HepG2 (cell line): ENCODE measurements around the gene DAB2. TPM values are rescaled to one million over a fixed set of nuclear protein-coding genes. Genes with fewer than 3 reads are reported as not detected.

ENCODE experiments used
- CENPT ChIP-seq: sonication (generic); formaldehyde crosslinking; IDR thresholded peaks from 2 replicates; pipeline ENCODE4 v1.8.0; 2022; ENCODE audit warnings: low read depth, mild to moderate bottlenecking, moderate library complexity, missing genetic modification reagents
- ERF ChIP-seq: IDR thresholded peaks from 2 replicates; pipeline ENCODE4 v1.6.1; 2018; ENCODE audit warnings: missing biosample characterization, missing genetic modification reagents
- HNF4A ChIP-seq: sonication (generic); formaldehyde crosslinking; IDR thresholded peaks from 2 replicates; pipeline ENCODE4 v1.4.0; 2020; ENCODE audit warnings: missing genetic modification reagents
- MTA3 ChIP-seq: sonication (generic); formaldehyde crosslinking; IDR thresholded peaks from 2 replicates; pipeline ENCODE4 v1.4.0; 2020; ENCODE audit warnings: missing genetic modification reagents
- MTF2 ChIP-seq: sonication (generic); formaldehyde crosslinking; IDR thresholded peaks from 2 replicates; pipeline ENCODE4 v1.5.0; 2020; ENCODE audit warnings: missing genetic modification reagents, borderline replicate concordance
- NKX3-1 ChIP-seq: sonication (generic); formaldehyde crosslinking; IDR thresholded peaks from 2 replicates; pipeline ENCODE4 v1.5.0; 2020; ENCODE audit warnings: missing genetic modification reagents
- NR2F2 ChIP-seq: IDR thresholded peaks from 2 replicates; pipeline ENCODE4 v1.6.1; 2012; ENCODE audit warnings: low read depth, inconsistent platforms, borderline replicate concordance
- SYNCRIP ChIP-seq: fragments of 200-400 bp; formaldehyde crosslinking; IDR thresholded peaks from 2 replicates; pipeline ENCODE4 v1.6.1; 2018; ENCODE audit warnings: mild to moderate bottlenecking, low read depth, low read length; ENCODE audit not compliant: insufficient read depth
- ZFX ChIP-seq: sonication (generic); formaldehyde crosslinking; IDR thresholded peaks from 2 replicates; pipeline ENCODE4 v1.4.0; 2020; ENCODE audit warnings: mild to moderate bottlenecking, low read depth, missing genetic modification reagents, moderate library complexity
- ZNF274 ChIP-seq: sonication (generic); formaldehyde crosslinking; IDR thresholded peaks from 2 replicates; pipeline ENCODE4 v1.5.1; 2020; ENCODE audit warnings: mild to moderate bottlenecking, missing genetic modification reagents
- ZNF331 ChIP-seq: sonication (generic); formaldehyde crosslinking; IDR thresholded peaks from 2 replicates; pipeline ENCODE4 v1.4.0; 2020; ENCODE audit warnings: missing genetic modification reagents
- ZNF598 ChIP-seq: sonication (generic); formaldehyde crosslinking; IDR thresholded peaks from 2 replicates; pipeline ENCODE4 v1.5.1; 2020; ENCODE audit warnings: mild to moderate bottlenecking, missing genetic modification reagents, borderline replicate concordance
- ZNF75D ChIP-seq: sonication (generic); formaldehyde crosslinking; IDR thresholded peaks from 2 replicates; pipeline ENCODE4 v1.8.1; 2023; ENCODE audit warnings: missing genetic modification reagents, mild to moderate bottlenecking, borderline replicate concordance
- polyA plus RNA-seq, 8 experiments: library from polyadenylated mRNA; depleted of rRNA in 3 of 8; stranded (reverse) in 7 of 8; unstranded in 1 of 8; fragments of >200 nt; fragmentation: Illumina TruSeq in 4 of 8; extraction: Trizol in 4 of 8; gene quantifications; 2 replicates each; pipeline versions ENCODE4 v1.2.1 to v1.2.3, GENCODE V29; 2011 to 2016; ENCODE audit warnings: low read depth in 4 of 8, missing spikeins in 1 of 8, mixed read lengths in 1 of 8; ENCODE audit not compliant: insufficient read depth in 1 of 8
- total RNA-seq, 5 experiments: library from RNA; depleted of rRNA; stranded (reverse); fragments of >200 nt; fragmentation: Illumina TruSeq; extraction: Trizol; gene quantifications; 2 replicates each; pipeline ENCODE4 v1.2.3, GENCODE V29; 2016; ENCODE audit warnings: low read depth in 1 of 5
- TF ChIP-seq, protein P1 (sequence below): sonication (generic); formaldehyde crosslinking; IDR thresholded peaks from 2 replicates; pipeline ENCODE4 v1.5.1; 2020; ENCODE audit warnings: mild to moderate bottlenecking, moderate library complexity, missing genetic modification reagents
- TF ChIP-seq, protein P2 (sequence below): sonication (generic); formaldehyde crosslinking; IDR thresholded peaks from 2 replicates; pipeline ENCODE4 v1.8.0; 2022; ENCODE audit warnings: missing genetic modification reagents, low read depth, mild to moderate bottlenecking, borderline replicate concordance
- TF ChIP-seq, protein P3 (sequence below): sonication (generic); formaldehyde crosslinking; IDR thresholded peaks from 2 replicates; pipeline ENCODE4 v1.5.1; 2020; ENCODE audit warnings: missing genetic modification reagents, mild to moderate bottlenecking, borderline replicate concordance
- TF ChIP-seq, protein P4 (sequence below): sonication (generic); formaldehyde crosslinking; IDR thresholded peaks from 2 replicates; pipeline ENCODE4 v1.4.0; 2020; ENCODE audit warnings: missing genetic modification reagents, mild to moderate bottlenecking, borderline replicate concordance
- TF ChIP-seq, protein P5 (sequence below): IDR thresholded peaks from 2 replicates; pipeline ENCODE4 v1.6.1; 2016; ENCODE audit warnings: missing compliant biosample characterization, missing genetic modification reagents, borderline replicate concordance
- TF ChIP-seq, protein P6 (sequence below): sonication (generic); formaldehyde crosslinking; IDR thresholded peaks from 2 replicates; pipeline ENCODE4 v1.4.0; 2020; ENCODE audit warnings: missing genetic modification reagents

DAB2 gene
- total and polyA plus RNA-seq, 2 of the 13 experiments (the other 11 are each of a cell fraction or from before 2014, with no cell fraction given): 6.4 to 6.5 TPM

DNA sequence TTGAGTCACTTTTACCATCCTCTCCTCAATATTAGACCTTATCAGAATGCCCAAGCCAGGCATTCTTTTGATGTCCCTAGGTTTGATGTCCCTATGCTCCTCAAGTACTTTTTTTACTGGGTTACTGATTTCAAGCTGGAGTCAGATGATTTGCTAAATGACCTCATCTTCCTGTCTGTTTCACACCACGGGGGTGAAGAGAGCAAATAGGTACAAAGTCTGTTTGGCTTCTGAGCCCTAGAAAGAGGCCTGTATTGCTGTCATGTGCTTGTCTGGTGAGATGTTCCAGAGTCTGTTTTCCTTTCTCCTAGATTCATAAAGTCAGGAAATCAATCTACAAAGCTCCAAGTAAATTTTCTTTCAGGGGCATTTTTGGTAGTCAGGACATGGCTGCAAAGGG lies 12.7 kb upstream of the DAB2 start (continued):
- TF ChIP-seq, protein P1, sequence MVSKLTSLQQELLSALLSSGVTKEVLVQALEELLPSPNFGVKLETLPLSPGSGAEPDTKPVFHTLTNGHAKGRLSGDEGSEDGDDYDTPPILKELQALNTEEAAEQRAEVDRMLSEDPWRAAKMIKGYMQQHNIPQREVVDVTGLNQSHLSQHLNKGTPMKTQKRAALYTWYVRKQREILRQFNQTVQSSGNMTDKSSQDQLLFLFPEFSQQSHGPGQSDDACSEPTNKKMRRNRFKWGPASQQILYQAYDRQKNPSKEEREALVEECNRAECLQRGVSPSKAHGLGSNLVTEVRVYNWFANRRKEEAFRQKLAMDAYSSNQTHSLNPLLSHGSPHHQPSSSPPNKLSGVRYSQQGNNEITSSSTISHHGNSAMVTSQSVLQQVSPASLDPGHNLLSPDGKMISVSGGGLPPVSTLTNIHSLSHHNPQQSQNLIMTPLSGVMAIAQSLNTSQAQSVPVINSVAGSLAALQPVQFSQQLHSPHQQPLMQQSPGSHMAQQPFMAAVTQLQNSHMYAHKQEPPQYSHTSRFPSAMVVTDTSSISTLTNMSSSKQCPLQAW (CRISPR knock-in tag): peak; percentile 80
- TF ChIP-seq ZNF274 (CRISPR knock-in tag) (no peak), MTA3 (CRISPR knock-in tag) (no peak), HNF4A (CRISPR knock-in tag) (peak; percentile 93), ZFX (CRISPR knock-in tag) (0 out of 2 replicates have a peak, but pooled peaks have one; percentile 26), SYNCRIP (no peak), NKX3-1 (CRISPR knock-in tag) (0 out of 2 replicates have a peak, but pooled peaks have one; percentile 54), MTF2 (CRISPR knock-in tag) (no peak), ZNF331 (CRISPR knock-in tag) (peak; percentile 44; the same call in 1 of the 2 replicates), ERF (peak; percentile 25; the same call in 1 of the 2 replicates), NR2F2 (peak; percentile 69), CENPT (CRISPR knock-in tag) (no peak), ZNF598 (CRISPR knock-in tag) (no peak), ZNF75D (CRISPR knock-in tag) (no peak)
- TF ChIP-seq, protein P2, sequence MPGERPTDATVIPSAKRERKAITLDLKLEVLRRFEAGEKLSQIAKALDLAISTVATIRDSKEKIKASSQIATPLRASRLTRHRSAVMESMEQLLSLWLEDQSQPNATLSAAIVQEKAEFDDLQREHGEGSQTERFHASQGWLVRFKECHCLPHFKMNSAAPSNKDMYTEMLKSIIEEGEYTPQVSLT: no peak
- TF ChIP-seq, protein P3, sequence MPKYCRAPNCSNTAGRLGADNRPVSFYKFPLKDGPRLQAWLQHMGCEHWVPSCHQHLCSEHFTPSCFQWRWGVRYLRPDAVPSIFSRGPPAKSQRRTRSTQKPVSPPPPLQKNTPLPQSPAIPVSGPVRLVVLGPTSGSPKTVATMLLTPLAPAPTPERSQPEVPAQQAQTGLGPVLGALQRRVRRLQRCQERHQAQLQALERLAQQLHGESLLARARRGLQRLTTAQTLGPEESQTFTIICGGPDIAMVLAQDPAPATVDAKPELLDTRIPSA (CRISPR knock-in tag): no peak
- TF ChIP-seq, protein P4, sequence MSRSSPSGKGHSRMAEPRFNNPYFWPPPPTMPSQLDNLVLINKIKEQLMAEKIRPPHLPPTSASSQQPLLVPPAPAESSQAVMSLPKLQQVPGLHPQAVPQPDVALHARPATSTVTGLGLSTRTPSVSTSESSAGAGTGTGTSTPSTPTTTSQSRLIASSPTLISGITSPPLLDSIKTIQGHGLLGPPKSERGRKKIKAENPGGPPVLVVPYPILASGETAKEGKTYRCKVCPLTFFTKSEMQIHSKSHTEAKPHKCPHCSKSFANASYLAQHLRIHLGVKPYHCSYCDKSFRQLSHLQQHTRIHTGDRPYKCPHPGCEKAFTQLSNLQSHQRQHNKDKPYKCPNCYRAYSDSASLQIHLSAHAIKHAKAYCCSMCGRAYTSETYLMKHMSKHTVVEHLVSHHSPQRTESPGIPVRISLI: peak; percentile 46; the same call in 1 of the 2 replicates
- TF ChIP-seq, protein P5, sequence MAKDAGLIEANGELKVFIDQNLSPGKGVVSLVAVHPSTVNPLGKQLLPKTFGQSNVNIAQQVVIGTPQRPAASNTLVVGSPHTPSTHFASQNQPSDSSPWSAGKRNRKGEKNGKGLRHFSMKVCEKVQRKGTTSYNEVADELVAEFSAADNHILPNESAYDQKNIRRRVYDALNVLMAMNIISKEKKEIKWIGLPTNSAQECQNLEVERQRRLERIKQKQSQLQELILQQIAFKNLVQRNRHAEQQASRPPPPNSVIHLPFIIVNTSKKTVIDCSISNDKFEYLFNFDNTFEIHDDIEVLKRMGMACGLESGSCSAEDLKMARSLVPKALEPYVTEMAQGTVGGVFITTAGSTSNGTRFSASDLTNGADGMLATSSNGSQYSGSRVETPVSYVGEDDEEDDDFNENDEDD (CRISPR knock-in tag): peak; percentile 21; the same call in 1 of the 2 replicates
- TF ChIP-seq, protein P6, sequence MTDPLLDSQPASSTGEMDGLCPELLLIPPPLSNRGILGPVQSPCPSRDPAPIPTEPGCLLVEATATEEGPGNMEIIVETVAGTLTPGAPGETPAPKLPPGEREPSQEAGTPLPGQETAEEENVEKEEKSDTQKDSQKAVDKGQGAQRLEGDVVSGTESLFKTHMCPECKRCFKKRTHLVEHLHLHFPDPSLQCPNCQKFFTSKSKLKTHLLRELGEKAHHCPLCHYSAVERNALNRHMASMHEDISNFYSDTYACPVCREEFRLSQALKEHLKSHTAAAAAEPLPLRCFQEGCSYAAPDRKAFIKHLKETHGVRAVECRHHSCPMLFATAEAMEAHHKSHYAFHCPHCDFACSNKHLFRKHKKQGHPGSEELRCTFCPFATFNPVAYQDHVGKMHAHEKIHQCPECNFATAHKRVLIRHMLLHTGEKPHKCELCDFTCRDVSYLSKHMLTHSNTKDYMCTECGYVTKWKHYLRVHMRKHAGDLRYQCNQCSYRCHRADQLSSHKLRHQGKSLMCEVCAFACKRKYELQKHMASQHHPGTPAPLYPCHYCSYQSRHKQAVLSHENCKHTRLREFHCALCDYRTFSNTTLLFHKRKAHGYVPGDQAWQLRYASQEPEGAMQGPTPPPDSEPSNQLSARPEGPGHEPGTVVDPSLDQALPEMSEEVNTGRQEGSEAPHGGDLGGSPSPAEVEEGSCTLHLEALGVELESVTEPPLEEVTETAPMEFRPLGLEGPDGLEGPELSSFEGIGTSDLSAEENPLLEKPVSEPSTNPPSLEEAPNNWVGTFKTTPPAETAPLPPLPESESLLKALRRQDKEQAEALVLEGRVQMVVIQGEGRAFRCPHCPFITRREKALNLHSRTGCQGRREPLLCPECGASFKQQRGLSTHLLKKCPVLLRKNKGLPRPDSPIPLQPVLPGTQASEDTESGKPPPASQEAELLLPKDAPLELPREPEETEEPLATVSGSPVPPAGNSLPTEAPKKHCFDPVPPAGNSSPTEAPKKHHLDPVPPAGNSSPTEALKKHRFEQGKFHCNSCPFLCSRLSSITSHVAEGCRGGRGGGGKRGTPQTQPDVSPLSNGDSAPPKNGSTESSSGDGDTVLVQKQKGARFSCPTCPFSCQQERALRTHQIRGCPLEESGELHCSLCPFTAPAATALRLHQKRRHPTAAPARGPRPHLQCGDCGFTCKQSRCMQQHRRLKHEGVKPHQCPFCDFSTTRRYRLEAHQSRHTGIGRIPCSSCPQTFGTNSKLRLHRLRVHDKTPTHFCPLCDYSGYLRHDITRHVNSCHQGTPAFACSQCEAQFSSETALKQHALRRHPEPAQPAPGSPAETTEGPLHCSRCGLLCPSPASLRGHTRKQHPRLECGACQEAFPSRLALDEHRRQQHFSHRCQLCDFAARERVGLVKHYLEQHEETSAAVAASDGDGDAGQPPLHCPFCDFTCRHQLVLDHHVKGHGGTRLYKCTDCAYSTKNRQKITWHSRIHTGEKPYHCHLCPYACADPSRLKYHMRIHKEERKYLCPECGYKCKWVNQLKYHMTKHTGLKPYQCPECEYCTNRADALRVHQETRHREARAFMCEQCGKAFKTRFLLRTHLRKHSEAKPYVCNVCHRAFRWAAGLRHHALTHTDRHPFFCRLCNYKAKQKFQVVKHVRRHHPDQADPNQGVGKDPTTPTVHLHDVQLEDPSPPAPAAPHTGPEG (CRISPR knock-in tag): no peak
